Thyroid gland (tissue), 4 donors: ENCODE results near the gene ANOS1.

Experiments used
- POLR2A ChIP-seq, 2 donors: fragments of 450-650 bp; IDR thresholded peaks; one replicate each; pipeline ENCODE4 v1.6.1; 2017; ENCODE audit warnings: antibody characterized with exemption in 2 of 2, mild to moderate bottlenecking in 2 of 2, moderate library complexity in 1 of 2
- TF ChIP-seq, protein P1 (sequence below), 6 experiments: fragments of 200-600 bp in 3 of 6; fragments of 450-650 bp in 3 of 6; sonication (generic) in 3 of 6; IDR thresholded peaks; one replicate each; pipeline ENCODE4 v1.5.1; 2016 to 2019; ENCODE audit warnings: antibody characterized with exemption in 6 of 6, mild to moderate bottlenecking in 2 of 6, inconsistent platforms in 1 of 6, moderate library complexity in 1 of 6

DNA sequence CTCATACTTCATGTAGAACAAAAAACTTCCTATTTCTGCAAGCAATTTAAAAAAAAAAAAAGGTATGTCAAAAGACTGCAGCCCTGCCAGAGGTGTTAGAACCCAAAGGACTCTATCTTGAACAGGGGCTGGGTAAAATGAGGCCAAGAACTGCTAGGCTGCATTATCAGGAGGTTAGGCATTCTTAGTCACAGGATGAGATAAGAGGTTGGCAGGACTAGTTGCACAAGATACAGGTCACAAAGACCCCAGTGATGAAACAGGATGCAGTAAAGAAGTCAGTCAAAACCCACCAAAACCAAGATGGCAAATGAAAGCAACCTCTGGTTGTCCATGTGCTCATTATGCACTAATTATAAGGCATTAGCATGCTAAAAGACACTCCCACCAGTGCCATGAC lies 104.1 kb downstream of the ANOS1 start:
- TF ChIP-seq, protein P1, sequence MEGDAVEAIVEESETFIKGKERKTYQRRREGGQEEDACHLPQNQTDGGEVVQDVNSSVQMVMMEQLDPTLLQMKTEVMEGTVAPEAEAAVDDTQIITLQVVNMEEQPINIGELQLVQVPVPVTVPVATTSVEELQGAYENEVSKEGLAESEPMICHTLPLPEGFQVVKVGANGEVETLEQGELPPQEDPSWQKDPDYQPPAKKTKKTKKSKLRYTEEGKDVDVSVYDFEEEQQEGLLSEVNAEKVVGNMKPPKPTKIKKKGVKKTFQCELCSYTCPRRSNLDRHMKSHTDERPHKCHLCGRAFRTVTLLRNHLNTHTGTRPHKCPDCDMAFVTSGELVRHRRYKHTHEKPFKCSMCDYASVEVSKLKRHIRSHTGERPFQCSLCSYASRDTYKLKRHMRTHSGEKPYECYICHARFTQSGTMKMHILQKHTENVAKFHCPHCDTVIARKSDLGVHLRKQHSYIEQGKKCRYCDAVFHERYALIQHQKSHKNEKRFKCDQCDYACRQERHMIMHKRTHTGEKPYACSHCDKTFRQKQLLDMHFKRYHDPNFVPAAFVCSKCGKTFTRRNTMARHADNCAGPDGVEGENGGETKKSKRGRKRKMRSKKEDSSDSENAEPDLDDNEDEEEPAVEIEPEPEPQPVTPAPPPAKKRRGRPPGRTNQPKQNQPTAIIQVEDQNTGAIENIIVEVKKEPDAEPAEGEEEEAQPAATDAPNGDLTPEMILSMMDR (IDR thresholded peaks at IDR 0.05), result no peak
- no peak for TF ChIP-seq POLR2A (IDR thresholded peaks at IDR 0.05)
